ENCODE data around the gene KRTAP5-1. TPM values are rescaled to one million over a fixed set of nuclear protein-coding genes. Genes with fewer than 3 reads are reported as not detected.

The KRTAP5-1 gene
- total and polyA plus RNA-seq, 2 experiments from 2014 or later = not detected

GRCh38 chr11:1542267-1542666 lies 42.8 kb downstream of the KRTAP5-1 start:
- DNase-seq (ENCODE audit: low read depth in 1 of 2, low spot score in 1 of 2) = no peak
- peaks cover 83% of the 10 kb centered on the region for H3K27me3 ChIP-seq
- no peak overlapping the region for H3K27ac ChIP-seq
- no peaks in the 10 kb centered on the region for H3K36me3 ChIP-seq
- H3K9me3 ChIP-seq (ENCODE audit: low read depth) = no peaks in the 10 kb centered on the region
- no peak for TF ChIP-seq CTCF (IDR thresholded peaks at IDR 0.05; ENCODE audit: low read depth, low read length)
- peaks cover 1% of the 10 kb centered on the region for H3K4me1 ChIP-seq (ENCODE audit: low read depth)
- no peak overlapping the region for H3K4me3 ChIP-seq

- no peak for TF ChIP-seq CTCF (IDR thresholded peaks at IDR 0.05; ENCODE audit: low read depth, low read length)
- Histone ChIP-seq H3K4me3 (no peak overlapping the region), H3K27me3 (peaks cover 77% of the 10 kb centered on the region), H3K36me3 (no peaks in the 10 kb centered on the region), H3K27ac (no peak overlapping the region), H3K9me3 (ENCODE audit: low read depth) (no peaks in the 10 kb centered on the region), H3K4me1 (ENCODE audit: low read depth) (peaks cover 3% of the 10 kb centered on the region)
- DNase-seq (ENCODE audit: low read depth in 1 of 2, low spot score in 1 of 2) = no peak
Measured at GRCh38 chr11:1541474-1542204, 43.4 kb downstream of the KRTAP5-1 start.

- Histone ChIP-seq H3K36me3 (no peaks in the 10 kb centered on the region), H3K4me1 (ENCODE audit: low read depth) (peaks cover 19% of the 10 kb centered on the region), H3K9me3 (ENCODE audit: low read depth) (no peaks in the 10 kb centered on the region), H3K27me3 (peaks cover 61% of the 10 kb centered on the region), H3K4me3 (no peak overlapping the region), H3K27ac (no peak overlapping the region)
- no peak for DNase-seq (ENCODE audit: low read depth in 1 of 2, low spot score in 1 of 2)
- TF ChIP-seq CTCF (IDR thresholded peaks at IDR 0.05; ENCODE audit: low read depth, low read length) = no peak
Measured at GRCh38 chr11:1540074-1540473, 45.0 kb downstream of the KRTAP5-1 start.

- peaks cover 20% of the 10 kb centered on the region for H3K4me1 ChIP-seq (ENCODE audit: low read depth)
- no peaks in the 10 kb centered on the region for H3K9me3 ChIP-seq (ENCODE audit: low read depth)
- H3K27me3 ChIP-seq = peaks cover 42% of the 10 kb centered on the region
- H3K27ac ChIP-seq = no peak overlapping the region
- DNase-seq (ENCODE audit: low read depth in 1 of 2, low spot score in 1 of 2) = no peak
- no peak overlapping the region for H3K4me3 ChIP-seq
- TF ChIP-seq CTCF (IDR thresholded peaks at IDR 0.05; ENCODE audit: low read depth, low read length) = no peak
- no peaks in the 10 kb centered on the region for H3K36me3 ChIP-seq
Measured at GRCh38 chr11:1538153-1538552, 46.9 kb downstream of the KRTAP5-1 start.

GRCh38 chr11:1536065-1536843 lies 48.8 kb downstream of the KRTAP5-1 start:
- no peak for TF ChIP-seq CTCF (IDR thresholded peaks at IDR 0.05; ENCODE audit: low read depth, low read length)
- peaks cover 35% of the 10 kb centered on the region for H3K27me3 ChIP-seq
- no peaks in the 10 kb centered on the region for H3K9me3 ChIP-seq (ENCODE audit: low read depth)
- no peak overlapping the region for H3K4me3 ChIP-seq
- peak overlapping the region; percentile 91 for H3K27ac ChIP-seq
- no peaks in the 10 kb centered on the region for H3K36me3 ChIP-seq
- H3K4me1 ChIP-seq (ENCODE audit: low read depth) = peaks cover 20% of the 10 kb centered on the region
- peak in 1 of 2 donors; percentile 84 for DNase-seq (ENCODE audit: low read depth in 1 of 2, low spot score in 1 of 2)
